ENCODE data around the gene DMRTC2. TPM values are rescaled to one million over a fixed set of nuclear protein-coding genes. Genes with fewer than 3 reads are reported as not detected.

Gene DMRTC2
- polyA plus RNA-seq, 1 donor (not counting 4 experiments of a cell fraction or from before 2014, with no cell fraction given) = not detected

GRCh38 chr19:41897181-41897580 is 52.3 kb downstream of the DMRTC2 start:
- no peaks in the 10 kb centered on the region for H3K4me1 ChIP-seq (ENCODE audit: control insufficient read depth, extremely low read depth, insufficient read depth, low read length)
- peaks cover 31 to 53% of the 10 kb centered on the region in 2 experiments for H3K36me3 ChIP-seq (ENCODE audit: control insufficient read depth in 2 of 2, extremely low read depth in 1 of 2, insufficient read depth in 2 of 2, low read length in 2 of 2)
- H3K79me2 ChIP-seq (ENCODE audit: control insufficient read depth, insufficient read depth, low read length) = peaks cover 2% of the 10 kb centered on the region
- no peak overlapping the region for H3K4me3 ChIP-seq (ENCODE audit: control insufficient read depth in 2 of 3, extremely low read depth in 1 of 3, insufficient read depth in 2 of 3, low read depth in 1 of 3, low read length in 3 of 3)
- peaks cover 1% of the 10 kb centered on the region for H4K20me1 ChIP-seq (ENCODE audit: control insufficient read depth, extremely low read depth, insufficient read depth, low read length)
- no peaks in the 10 kb centered on the region for H3K9me3 ChIP-seq (ENCODE audit: control insufficient read depth, low read depth, low read length)
- no peak for DNase-seq (ENCODE audit: low read depth, low spot score)
- no peak overlapping the region for H3K27ac ChIP-seq (ENCODE audit: control insufficient read depth, insufficient read depth, low read length)
- TF ChIP-seq CTCF (optimal IDR thresholded peaks at IDR 0.05 in 1 of 3, IDR thresholded peaks at IDR 0.05 in 1 of 3, conservative IDR thresholded peaks at IDR 0.05 in 1 of 3; ENCODE audit: extremely low read depth in 1 of 3, insufficient read depth in 2 of 3, low read length in 3 of 3) = no peak
- TF ChIP-seq EZH2 (IDR thresholded peaks at IDR 0.05; ENCODE audit: low read length) = no peak
- H3K9me1 ChIP-seq (ENCODE audit: control insufficient read depth, extremely low read depth, insufficient read depth, low read length) = no peaks in the 10 kb centered on the region
- H2AFZ ChIP-seq (ENCODE audit: control insufficient read depth, low read length) = no peak overlapping the region
- dilution Hi-C loops (cut with MboI; ENCODE audit: extremely low pct_ligation_motif_present, low sequenced_read_pairs) = no loop called here
- H3K4me2 ChIP-seq (ENCODE audit: control insufficient read depth, extremely low read depth, insufficient read depth, low read depth, low read length) = no peak overlapping the region
- no peak for FAIRE-seq
- no peak overlapping the region for H3K9ac ChIP-seq (ENCODE audit: control insufficient read depth, extremely low read depth, insufficient read depth, low read length)
- no peaks in the 10 kb centered on the region for H3K27me3 ChIP-seq (ENCODE audit: control insufficient read depth, extremely low read depth, insufficient read depth, low read length)

- H3K27ac ChIP-seq (ENCODE audit: control insufficient read depth, insufficient read depth, low read length) = no peak overlapping the region
- no peak for DNase-seq (ENCODE audit: low read depth, low spot score)
- H2AFZ ChIP-seq (ENCODE audit: control insufficient read depth, low read length) = no peak overlapping the region
- H3K9me3 ChIP-seq (ENCODE audit: control insufficient read depth, low read depth, low read length) = no peaks in the 10 kb centered on the region
- H3K4me1 ChIP-seq (ENCODE audit: control insufficient read depth, extremely low read depth, insufficient read depth, low read length) = no peaks in the 10 kb centered on the region
- H3K9ac ChIP-seq (ENCODE audit: control insufficient read depth, extremely low read depth, insufficient read depth, low read length) = no peak overlapping the region
- H3K36me3 ChIP-seq (ENCODE audit: control insufficient read depth in 2 of 2, extremely low read depth in 1 of 2, insufficient read depth in 2 of 2, low read length in 2 of 2) = peaks cover 31 to 53% of the 10 kb centered on the region in 2 experiments
- dilution Hi-C loops (cut with MboI; ENCODE audit: extremely low pct_ligation_motif_present, low sequenced_read_pairs) = no loop called here
- H3K27me3 ChIP-seq (ENCODE audit: control insufficient read depth, extremely low read depth, insufficient read depth, low read length) = no peaks in the 10 kb centered on the region
- no peak for TF ChIP-seq EZH2 (IDR thresholded peaks at IDR 0.05; ENCODE audit: low read length)
- no peak for TF ChIP-seq CTCF (optimal IDR thresholded peaks at IDR 0.05 in 1 of 3, IDR thresholded peaks at IDR 0.05 in 1 of 3, conservative IDR thresholded peaks at IDR 0.05 in 1 of 3; ENCODE audit: extremely low read depth in 1 of 3, insufficient read depth in 2 of 3, low read length in 3 of 3)
- no peaks in the 10 kb centered on the region for H3K9me1 ChIP-seq (ENCODE audit: control insufficient read depth, extremely low read depth, insufficient read depth, low read length)
- H3K4me3 ChIP-seq (ENCODE audit: control insufficient read depth in 2 of 3, extremely low read depth in 1 of 3, insufficient read depth in 2 of 3, low read depth in 1 of 3, low read length in 3 of 3) = no peak overlapping the region
- peaks cover 2% of the 10 kb centered on the region for H4K20me1 ChIP-seq (ENCODE audit: control insufficient read depth, extremely low read depth, insufficient read depth, low read length)
- H3K4me2 ChIP-seq (ENCODE audit: control insufficient read depth, extremely low read depth, insufficient read depth, low read depth, low read length) = no peak overlapping the region
- H3K79me2 ChIP-seq (ENCODE audit: control insufficient read depth, insufficient read depth, low read length) = no peaks in the 10 kb centered on the region
- no peak for FAIRE-seq
These were observed 53.0 kb downstream of the DMRTC2 start for GRCh38 chr19:41897820-41898219.

Measured in keratinocyte (primary cell).